Iris pigment epithelial cell (primary cell): ENCODE data around the gene IGF1.
A peak's percentile ranks its signal among the peaks of the same experiment; 100 is the strongest.

Experiments
- DNase-seq: peaks from one replicate; pipeline ENCODE4 v3.0.0-alpha.2; 2011; ENCODE audit warnings: low read depth

The IGF1 gene

DNA sequence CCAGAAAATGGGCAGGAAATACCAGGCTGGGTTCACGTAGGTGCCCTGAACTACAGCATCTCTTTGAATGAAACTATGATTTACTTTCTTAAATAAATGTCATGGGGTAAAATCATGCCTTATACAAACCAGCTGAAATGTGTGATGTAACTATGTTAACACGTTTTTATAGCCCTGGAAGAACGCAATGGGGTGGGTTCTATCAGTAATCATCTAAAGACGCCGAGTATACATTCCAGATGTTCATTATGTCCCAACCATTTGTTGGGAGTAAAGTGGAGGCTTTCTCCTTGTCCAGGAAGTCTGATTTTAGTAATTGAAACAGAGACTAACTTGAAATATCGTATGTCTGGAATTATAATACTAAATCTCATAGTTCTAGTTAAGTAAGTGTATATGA, 16.2 kb upstream of the IGF1 start:
- DNase-seq, result no peak

DNA sequence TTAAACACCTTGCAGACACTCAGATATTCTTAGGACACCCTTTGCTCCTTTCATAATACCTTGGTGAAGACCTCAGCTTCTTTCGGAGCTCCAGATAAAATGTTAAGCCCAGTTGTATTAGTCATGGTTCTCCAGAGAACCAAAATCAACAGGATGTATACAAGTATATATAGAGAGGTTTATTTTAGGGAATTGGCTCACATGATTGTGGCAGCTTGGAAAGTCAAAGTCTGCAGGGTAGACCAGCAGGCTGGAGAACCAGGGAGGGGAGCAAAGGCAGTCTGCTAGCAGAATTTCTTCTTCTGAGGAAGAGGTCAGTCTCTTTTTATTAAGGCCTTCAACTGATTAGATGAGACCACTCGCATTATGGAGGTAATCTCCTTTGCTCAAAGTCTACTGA, 6.9 kb upstream of the IGF1 start:
- no peak for DNase-seq

DNA sequence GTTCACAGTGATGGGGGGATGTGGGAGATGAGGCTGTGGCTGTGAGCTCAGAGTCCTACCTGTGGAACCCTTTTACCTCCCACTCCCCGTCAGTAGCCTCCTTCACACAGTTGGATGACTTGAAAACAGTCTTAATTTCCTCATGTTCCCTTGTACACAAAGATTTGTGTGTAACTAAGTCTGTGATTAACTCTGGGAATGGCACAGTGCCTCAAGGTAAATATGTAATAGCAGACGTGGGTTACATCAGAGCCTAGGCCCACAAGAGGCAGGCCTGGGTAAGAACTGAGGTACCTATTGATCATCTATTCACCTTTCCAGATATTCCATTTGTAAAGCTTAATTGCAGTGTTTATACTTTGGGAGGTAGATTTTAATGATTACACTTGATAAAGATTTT, 5.8 kb upstream of the IGF1 start:
- no peak for DNase-seq

DNA sequence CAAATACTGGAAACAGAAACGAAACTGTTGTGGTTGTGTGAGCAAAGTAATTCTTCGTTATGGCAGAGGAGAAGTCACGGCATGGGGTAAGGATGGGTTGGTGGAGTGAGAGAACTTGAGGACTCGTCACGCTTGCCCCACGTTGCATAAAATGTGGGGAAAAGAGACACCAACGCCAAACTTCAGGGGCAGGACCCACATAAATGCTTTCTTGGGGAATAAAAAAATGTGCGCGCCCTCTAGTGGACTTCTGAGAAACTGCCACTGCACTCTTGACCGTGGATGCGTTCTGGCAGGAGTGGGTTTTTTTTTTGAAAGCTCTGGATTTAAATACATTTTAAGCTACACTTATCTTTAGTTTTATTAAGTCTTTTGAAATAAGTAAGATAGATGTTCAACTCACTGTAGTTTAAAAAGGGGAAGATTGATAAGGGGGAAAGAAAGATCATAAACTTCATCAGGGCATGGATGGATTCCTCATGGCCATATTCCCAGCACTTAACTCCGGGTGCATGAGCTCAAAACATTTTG, 4.1 kb upstream of the IGF1 start:
- DNase-seq, result peak; percentile 50

DNA sequence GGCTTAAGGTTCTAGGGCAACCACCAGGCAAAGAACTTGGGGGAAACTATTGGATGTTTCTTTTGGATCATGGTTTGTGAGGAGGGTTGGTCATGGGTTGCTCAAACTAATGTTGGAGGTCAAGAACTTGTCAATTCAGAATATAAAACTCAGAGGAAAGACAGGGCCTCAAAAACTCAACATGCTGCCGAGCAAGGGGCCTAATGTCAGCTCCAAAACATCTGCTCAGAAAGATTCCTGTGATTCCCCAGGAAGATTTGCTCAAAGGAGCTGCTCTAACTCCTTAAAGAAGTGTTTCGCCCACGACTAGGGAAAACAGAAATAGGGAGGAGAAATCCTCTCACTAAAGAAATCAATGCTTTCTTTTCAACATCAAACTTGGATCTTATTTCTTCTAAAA, 3.7 kb upstream of the IGF1 start:
- DNase-seq, result no peak

DNA sequence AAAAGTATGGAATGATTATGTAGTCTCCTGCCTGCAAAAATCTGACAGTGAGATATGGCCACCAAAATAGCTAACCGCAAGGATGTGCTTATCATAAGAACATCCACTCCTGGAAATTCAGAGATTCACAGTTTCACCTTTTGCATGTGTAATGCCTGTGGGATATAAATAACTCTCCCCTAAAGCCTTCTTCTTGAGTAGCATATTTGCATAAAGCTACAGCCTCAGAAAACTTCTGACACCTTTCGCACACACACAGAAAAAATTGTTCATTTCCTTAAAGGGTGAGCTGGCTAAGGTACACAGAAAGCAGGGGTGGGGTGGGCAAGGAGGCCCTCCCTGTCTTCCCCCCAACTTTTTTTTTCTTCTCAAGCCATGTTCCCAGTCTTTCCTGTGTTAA, 3.1 kb upstream of the IGF1 start:
- DNase-seq, result no peak

DNA sequence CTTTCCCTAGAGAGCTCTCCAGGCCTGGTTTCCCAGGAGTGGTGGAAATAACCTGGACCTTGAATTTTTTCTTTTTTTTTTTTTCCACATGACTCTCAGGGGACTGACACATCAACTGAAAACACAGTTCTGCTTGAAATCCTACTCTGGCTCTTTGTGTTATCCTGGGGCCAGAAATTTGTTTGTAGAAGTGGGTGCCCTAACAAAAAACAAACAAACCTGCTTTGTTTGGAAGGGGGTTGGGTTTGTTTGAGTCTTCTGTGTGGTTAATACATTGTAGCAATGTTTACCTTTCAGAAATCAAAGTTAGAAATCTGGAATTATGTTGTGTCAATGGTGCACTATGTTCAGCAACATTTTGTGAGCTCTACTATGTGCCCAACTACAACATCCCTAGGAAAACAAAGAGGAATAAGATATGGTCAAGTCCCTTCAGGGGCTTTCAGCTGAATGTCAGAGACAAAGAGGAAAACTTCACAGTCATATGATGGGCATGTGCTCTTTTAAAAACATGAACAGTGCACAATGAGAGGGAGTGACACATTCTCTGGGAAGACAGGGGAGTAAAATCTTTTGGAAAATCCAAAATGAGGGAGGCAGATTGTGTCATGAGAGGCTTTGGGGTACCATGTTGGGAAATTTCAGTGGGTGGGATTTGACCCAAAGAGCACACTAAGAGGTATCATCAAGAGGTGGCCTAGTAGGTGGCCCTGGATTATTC, 1.5 kb upstream of the IGF1 start:
- DNase-seq, result no peak

DNA sequence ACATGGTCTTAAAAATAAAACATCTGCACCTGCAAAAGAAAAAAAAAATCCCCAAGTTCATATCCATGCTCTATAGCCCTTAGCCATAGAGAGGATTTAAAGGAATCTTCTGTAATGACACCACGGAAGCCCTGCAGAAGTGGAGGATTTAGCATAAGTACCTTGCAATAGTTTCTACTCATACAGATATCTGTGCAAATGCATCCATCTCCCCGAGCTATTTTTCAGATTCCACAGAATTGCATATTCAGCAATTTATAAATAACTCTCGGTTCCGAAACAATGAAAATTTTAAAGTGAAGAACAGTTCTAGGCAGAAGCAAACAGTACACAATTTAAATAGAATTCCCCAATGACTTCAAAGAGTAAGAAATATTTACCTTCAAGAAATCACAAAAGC, 424 bp downstream of the IGF1 start:
- DNase-seq, result no peak

DNA sequence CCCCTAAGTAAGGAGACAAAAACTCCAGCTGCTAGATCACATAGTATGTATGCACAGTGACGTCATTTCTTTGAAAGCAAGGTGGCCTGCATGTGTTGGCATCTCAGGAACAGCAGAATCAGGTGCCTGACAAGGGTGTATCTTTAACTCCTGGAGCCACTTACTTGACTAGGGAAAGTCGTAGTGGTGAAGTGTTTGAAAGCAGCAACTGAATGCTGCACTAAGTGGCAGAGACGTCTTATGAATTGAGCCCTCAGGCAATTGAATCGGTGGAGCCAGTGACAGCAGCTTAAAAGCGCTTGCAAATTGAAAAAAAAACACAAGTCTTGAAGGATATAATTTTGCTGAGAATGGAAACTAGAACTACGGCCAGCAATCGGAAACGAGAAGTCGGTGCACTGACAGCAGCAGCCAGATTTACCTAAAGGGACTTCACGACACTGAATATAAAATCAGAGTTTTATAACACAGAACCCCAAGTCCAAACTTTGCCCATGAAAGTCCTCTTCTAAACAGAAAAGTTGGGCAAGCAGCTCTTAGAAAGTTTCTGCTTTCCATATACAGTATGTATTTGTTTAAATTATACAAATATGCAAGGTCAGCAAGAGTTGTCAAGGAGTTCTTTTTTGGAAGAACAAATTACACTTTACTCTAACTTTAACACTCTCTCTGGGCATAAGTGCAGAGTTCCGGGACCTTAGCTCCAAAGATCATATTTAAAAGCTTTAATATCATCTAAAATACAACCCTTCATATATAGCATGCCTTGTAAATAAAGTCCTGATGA, 1.1 kb downstream of the IGF1 start:
- no peak for DNase-seq

DNA sequence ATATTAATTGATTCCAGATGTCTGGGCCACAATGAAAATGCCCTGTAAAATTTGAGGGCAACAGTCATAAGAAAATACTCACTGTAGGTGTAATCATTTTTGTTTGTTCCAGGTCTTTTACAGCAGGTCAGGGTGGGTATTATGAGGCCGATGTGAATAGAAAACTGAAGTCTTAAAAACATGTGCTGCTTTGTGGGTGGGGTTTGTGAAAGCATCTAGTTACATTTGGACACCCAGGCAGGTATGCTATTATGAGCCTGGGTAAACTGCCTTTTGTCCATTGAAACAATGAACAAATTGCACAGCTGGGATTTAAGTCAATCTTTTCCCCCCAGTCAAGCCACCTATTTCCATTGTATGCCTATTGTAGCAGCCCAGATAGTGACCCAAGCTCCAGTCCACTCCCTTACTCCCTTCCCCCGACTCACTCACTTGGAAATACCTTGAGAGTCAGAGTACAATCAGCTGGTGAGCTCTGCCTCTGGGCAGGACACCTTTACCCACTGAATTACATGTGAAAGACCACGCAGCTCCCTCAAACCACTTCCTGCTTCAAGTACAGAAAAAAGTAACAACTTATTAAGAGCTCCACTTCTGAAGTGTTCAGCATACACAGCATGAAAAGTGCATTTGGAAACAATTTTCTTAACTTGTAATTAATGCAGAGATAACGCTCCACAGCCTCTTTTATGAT, 1.8 kb downstream of the IGF1 start:
- DNase-seq, result no peak

DNA sequence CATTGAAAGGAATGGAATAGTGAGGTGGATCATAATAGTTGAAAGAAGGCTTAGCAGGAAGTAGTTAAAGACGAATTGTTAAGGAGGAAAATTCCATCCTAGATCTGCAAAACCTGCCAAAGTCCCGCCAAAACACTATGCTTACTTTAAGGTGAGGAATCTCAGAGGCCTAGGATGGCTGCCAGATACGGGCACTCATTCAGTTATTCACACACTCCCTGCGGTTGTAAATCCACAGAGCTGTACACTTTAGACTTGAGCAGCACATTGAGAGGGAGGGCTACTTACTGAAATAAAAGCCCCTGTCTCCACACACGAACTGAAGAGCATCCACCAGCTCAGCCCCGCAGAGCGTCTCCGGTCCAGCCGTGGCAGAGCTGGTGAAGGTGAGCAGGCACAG, 5.0 kb downstream of the IGF1 start:
- no peak for DNase-seq

DNA sequence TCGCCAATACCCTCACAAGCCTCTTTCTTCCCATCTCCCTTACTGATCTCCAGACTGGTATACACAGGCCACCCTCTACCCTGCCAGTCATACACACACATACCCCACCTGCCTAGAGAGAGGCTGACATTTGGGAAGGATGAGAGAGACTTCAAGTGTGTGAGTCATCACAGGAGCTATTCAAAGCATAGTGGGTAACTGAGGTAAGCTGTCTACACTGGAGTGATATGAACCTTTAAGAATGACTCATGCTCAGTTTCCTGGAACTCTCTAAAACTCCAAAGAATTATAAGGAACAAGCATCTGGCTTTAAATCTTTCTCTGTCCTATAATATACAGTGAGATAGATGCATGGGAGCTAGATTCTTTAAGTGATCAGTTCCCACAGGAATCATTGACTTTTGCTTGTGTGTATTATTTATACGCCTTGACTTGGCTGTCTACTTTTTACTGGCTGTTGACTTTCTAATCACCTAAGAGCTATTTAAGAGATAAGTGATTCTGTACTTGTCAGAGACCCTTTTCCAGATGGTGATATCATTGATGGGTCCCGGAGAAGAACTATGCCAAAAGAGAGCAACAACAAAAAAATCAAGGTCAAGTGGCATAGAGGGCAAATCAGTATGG, 5.8 kb downstream of the IGF1 start:
- no peak for DNase-seq

DNA sequence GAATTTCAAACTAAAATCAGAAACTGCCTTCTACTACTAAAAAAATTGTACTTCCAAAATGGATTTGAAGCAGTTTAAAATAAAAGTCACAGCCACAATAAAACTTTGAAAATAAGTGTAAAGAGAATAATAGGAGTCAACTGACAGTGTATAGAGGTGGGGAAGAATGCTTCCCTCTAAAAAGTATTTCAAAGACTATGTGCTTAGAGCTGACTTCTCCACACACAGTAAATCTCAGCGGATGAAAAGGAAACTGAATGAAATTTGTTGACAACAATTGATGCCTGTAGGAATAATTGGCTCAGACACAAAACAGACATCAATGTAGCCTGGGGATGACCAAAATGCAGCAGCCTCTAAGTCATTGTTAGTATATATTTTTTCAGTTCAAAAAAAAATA, 7.9 kb downstream of the IGF1 start:
- DNase-seq, result no peak

DNA sequence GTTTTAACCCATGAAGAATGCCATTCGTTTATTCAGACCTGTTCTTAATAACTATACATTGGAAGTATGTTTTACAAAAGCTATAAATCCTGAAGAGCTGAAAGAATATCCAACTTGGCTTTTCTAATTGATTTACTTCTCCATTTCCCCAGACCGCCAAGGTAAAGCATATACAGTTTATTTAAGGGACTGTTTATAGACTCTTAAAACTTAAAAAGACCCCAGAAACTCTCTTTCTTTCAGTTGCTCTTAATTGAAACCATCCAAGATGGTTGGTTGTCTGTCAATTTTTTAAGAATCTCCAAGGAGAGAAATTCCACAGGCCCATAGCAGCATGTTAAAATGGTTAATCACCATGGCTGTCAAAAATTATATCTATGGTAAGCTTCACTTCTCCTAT, 8.8 kb downstream of the IGF1 start:
- no peak for DNase-seq

DNA sequence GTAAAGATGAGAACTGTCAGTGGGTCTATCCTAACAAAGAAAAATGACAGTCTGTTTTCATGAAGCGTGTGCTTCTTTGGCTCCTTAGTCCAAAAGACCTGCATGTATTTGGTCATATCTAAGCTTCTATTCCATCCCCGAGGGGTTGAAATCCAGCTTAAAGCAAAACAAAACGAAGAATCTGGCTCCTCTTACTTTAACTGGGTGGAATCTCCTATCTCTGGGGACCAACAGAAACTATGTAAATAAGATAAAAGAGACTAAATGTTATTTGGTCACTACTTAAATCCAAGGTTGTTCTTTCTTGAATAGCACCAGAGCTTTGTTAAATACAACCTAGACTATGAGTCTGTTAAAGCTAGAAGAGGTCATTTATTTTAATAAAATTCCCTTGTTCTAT, 9.4 kb downstream of the IGF1 start:
- no peak for DNase-seq

DNA sequence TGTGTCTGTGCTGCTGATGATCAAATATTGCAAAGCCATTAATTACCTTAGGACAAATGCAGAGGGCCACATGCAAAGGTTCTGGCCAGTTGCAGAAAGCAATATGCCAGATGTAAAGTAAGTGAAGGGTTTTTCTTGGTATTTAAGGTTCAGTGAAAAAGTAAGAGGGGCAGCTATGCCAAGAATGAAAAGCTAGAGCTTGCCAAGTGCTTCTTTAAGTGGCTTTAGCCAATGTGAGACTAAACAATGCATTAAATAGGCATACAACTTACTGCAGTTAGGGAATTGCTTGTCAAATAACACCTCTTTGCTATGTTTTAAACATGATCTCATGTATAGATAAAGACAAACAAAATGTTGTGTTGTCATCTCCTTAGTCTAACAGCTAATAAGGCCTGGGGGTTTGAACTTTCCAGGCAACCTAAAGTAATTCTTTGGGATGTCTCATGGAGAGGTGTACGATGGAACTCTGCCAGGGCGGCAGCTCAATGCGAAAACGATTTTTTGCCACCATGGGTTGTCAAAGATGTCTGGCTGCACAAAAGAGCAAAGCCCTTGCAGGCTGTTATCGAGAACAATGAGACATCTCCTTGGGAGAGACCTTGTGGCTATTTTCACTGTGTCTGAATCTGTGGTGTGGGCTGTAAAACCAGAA, 12.0 kb downstream of the IGF1 start:
- DNase-seq, result no peak

DNA sequence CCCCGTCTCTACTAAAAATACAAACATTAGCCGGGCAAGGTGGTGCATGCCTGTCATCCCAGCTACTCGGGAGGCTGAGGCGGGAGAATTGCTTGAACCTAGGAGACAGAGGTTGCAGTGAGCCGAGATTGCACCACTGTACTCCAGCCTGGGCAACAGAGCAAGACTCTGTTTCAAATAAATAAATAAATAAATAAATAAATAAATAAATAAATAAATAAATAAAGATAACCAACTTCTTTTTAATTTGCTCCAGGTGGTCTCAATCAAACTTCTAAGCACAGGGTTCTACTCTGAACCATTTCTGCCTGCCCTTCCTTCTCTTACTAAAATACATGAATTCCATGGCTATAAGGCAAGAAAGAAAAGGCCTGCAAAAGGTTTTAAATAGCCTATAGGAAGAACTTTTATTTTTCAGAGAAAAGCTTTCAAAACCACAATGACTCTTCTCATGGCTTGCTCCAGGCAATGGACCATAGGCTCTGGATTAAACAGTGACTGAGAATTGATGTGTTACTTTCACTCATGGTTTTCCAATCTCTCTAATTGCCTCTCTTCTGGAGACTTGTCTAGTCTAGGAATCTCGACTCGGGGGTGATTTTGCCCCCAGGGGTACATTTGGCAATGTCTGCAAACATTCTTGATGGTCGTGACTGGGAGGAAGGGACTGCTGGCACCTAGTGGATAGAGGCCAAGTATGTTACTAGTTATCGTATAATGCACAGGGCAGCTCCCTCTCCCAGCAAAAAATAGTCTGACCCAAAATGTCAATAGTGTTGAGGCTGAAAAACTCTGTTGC, 14.4 kb downstream of the IGF1 start:
- no peak for DNase-seq

DNA sequence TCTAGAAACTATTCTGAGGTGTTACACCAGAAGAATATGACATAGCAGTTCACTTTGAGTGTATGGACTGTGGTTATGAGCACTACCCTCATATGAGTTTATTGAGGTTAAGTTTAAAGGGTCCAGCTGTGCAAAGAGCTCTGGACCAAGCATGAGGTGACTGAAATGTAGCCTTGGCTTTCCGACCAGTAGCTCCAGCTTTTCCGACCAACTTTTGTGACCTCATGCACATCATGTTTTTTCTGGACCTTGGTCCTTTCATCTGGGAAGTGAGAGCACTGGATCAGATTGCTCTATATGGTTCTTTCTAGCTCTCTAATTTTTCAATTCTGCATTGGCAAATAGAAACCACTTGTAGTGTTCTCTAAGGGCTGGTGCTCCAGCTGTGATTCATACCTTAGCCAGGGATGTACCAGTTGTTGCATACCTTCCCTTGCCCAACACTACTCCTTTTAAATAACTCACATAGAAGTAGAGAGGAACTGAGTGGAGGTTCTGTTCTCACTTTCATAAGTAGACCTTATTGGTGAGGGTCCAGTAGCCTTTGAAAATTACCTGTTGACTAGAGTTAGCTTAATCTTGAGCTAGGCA, 16.6 kb downstream of the IGF1 start:
- DNase-seq, result no peak

DNA sequence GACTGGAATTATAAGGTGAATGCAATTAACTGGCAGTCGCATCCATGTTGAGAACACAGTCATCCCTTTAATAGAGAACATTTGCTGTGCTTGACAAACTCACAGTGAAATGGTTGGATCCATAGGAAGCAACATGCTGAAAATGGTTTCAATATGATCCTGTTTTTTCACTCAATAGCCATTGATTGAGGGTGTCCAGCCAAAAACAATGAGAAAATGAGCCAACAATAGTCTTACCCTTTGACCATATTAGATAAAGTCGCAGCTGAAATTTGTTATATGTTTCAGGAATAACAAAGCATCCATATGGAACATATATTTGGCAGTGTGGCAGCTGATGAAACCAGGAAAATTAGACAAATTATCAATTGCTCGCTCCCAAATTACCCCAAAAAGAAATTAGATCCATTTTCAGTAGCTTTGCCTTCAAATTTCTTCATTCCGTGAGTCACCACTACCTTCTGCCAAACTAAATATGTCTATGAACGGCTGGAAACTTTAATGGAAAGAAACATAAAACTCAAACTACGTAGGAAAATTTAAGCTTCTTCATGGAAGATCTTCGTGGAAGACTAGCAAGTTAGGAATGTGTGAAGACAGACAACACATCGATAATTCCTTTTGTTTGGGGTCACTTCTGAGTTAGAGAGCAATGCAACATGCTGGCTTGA, 17.4 kb downstream of the IGF1 start:
- no peak for DNase-seq

DNA sequence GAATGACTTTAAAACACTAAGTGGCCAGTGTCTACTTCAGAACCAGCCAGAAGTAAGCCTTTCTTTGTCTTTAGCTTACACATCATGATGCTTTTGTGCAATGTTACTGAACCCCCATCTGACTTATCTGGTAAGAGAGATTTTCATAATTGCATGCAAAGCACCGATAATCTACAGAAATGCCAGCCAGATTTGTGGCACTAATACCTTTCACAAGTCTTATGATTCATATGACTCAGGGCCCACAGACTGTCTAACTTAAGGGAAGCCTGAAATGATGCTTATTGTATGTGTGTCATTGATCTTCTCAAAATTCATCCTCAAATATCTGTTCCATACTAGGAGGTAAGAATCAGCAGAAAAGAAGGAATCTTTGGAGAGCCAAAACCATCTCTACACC, 18.0 kb downstream of the IGF1 start:
- no peak for DNase-seq
